GM12875 (cell line): ENCODE data around the gene LGR6.

Source experiments
- H3K4me3 ChIP-seq: one replicate; pipeline ENCODE4 v1.5.1; 2011; ENCODE audit warnings: low read depth, low read length, control low read depth
- CTCF ChIP-seq: IDR thresholded peaks from 2 replicates; pipeline ENCODE4 v1.5.1; 2011; ENCODE audit warnings: low read depth, mild to moderate bottlenecking, control low read depth, inconsistent platforms, low read length, moderate library complexity, borderline replicate concordance; ENCODE audit not compliant: insufficient read depth

The LGR6 gene

GRCh38 chr1:202214089-202214843 lies 20.7 kb downstream of the LGR6 start:
- H3K4me3 ChIP-seq, result no peak overlapping the region
- TF ChIP-seq CTCF, result no peak

DNA sequence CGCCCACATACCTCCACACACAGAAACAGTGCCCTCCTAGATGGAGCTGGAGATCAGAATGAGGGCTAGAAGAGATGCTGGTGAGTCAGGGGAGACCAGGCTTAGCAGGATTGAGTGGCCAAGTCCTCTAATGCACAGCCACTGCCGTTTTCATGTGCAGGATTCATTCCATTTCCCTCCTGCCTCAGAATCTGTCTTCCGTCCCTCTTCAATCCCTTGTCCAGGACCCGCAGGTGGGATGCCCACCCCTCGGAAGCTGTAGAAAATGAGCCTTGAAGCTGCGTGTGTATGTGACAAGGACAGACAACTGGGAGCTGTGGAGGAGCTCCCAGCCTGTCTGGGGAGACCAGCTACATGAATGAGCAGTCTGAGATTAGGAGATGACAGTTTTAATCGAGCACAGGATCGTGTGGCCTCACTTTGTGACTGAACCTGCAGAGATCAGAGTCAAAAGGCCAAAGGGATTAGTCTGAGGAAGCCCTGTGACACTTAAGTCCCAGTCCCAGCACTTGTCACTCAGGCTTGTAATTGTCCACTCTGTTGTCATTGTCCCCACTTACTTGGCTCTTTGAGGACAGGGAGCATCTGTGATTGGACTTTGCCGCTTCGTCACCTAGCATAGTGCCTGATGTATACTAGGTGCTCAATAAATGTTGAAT lies 22.0 kb downstream of the LGR6 start:
- H3K4me3 ChIP-seq, result no peak overlapping the region
- TF ChIP-seq CTCF, result no peak

GRCh38 chr1:202216691-202217090 lies 23.1 kb downstream of the LGR6 start:
- no peak overlapping the region for H3K4me3 ChIP-seq
- no peak for TF ChIP-seq CTCF

GRCh38 chr1:202217516-202217915 lies 23.9 kb downstream of the LGR6 start:
- TF ChIP-seq CTCF, result no peak
- H3K4me3 ChIP-seq, result no peak overlapping the region

DNA sequence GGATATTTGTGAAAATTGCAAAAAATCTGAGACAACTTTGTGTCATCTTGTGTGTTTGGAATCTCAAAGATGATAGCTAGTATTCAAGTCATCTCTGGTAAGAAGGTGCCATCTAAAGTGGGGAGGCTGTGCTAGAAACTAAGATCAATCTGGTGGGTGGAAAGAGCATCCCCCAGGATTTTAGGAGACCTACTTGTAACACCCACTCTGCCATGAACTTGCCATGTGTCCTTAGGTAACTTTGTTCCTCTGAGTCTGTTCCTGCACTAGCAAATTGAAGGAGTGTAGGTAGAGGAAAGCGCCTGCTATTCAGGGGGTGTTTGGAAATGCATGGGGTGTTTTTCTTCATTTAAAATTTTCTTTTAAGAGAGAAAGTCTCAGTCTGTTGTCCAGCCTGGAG lies 24.4 kb downstream of the LGR6 start:
- no peak for TF ChIP-seq CTCF
- no peak overlapping the region for H3K4me3 ChIP-seq

DNA sequence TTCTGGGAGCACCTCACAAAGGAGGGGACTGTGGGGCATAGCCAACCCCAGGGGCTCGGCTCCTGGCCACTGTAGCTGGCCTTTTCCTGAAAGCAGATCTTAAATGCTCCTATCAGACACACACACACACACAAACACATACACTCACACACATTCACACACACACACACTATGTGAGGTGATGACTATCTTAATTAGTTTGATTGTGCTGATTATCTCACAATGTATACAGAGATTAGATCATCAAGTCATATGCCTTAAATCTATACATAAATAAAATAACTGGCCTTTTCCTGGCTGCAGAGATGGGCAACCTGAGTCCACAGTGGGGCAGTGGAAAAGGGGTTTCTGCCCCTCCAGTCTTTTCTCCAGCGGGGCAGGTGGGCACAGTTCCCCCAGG lies 27.1 kb downstream of the LGR6 start:
- no peak for TF ChIP-seq CTCF
- H3K4me3 ChIP-seq, result no peak overlapping the region
